Measurements from ENCODE around the gene SMG6.

SMG6 gene

DNA sequence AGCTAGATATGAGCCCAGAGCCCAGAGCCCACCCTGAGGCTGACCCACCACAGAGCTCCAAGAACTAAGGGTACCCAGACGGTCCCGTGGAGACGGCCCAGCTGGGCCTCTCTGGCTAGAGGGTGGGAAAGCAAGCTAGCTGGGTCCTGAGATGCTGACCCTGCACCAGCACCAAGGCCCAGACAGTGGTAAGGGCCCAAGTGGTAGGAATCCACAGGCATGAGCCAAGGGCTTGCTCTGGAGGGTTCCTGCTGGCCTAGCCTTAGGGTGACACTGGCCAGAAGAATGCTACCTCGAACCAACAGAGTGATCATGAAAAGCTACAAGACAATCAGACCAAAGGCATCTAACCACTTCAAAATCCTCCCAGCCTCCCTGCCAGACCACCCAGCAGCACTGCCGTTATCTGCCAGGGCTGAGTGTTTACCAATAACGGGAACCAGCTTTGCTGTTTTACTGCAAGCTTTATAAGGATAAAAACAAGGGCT, 235.5 kb downstream of the SMG6 start:
- H2BK5ac ChIP-seq (ENCODE audit: low read length) = no peak overlapping the region
- no peak overlapping the region for H2BK15ac ChIP-seq (replicated peaks; ENCODE audit: low read depth)
- no peak overlapping the region for H3K4ac ChIP-seq (ENCODE audit: low read depth, low read length)
- no peak overlapping the region for H4K8ac ChIP-seq (ENCODE audit: low read depth, low read length)
- no peak overlapping the region for H3K23ac ChIP-seq (ENCODE audit: low read length)
- H3K36me3 ChIP-seq (ENCODE audit: control insufficient read depth, insufficient read depth, low read length) = no peaks in the 10 kb centered on the region
- H3K56ac ChIP-seq (ENCODE audit: low read length) = no peak overlapping the region
- no peaks in the 10 kb centered on the region for H3K79me2 ChIP-seq (ENCODE audit: control insufficient read depth, insufficient read depth, low read length)
- H3K4me2 ChIP-seq (ENCODE audit: low read length) = no peak overlapping the region
- no peak overlapping the region for H2BK120ac ChIP-seq (ENCODE audit: low read depth, low read length)
- H3K9ac ChIP-seq (ENCODE audit: low read length) = no peak overlapping the region
- H3K27me3 ChIP-seq (ENCODE audit: insufficient read depth, low read length, poor library complexity) = no peaks in the 10 kb centered on the region
- no peak for DNase-seq
- H3K18ac ChIP-seq (ENCODE audit: low read length) = no peak overlapping the region
- H4K5ac ChIP-seq (ENCODE audit: low read length) = no peak overlapping the region
- H3K79me1 ChIP-seq (ENCODE audit: low read length) = no peaks in the 10 kb centered on the region
- no peak overlapping the region for H3K27ac ChIP-seq (ENCODE audit: low read depth, low read length)
- H3K4me1 ChIP-seq (ENCODE audit: control insufficient read depth, low read depth, low read length) = peaks cover 2% of the 10 kb centered on the region
- no CpG with 5 or more reads among the region's 6 CpGs for WGBS (ENCODE audit: extremely low coverage, insufficient coverage, low lambda C conversion rate)
- no peak overlapping the region for H3K4me3 ChIP-seq (ENCODE audit: low read length)
- no peak overlapping the region for H2AK5ac ChIP-seq (ENCODE audit: low read length)

- Histone ChIP-seq H3K36me3 (ENCODE audit: control insufficient read depth, insufficient read depth, low read length) (no peaks in the 10 kb centered on the region), H3K4ac (ENCODE audit: low read depth, low read length) (no peak overlapping the region), H4K8ac (ENCODE audit: low read depth, low read length) (no peak overlapping the region), H2AK5ac (ENCODE audit: low read length) (no peak overlapping the region), H4K5ac (ENCODE audit: low read length) (no peak overlapping the region), H3K9ac (ENCODE audit: low read length) (no peak overlapping the region), H2BK120ac (ENCODE audit: low read depth, low read length) (no peak overlapping the region), H3K23ac (ENCODE audit: low read length) (no peak overlapping the region), H3K79me2 (ENCODE audit: control insufficient read depth, insufficient read depth, low read length) (no peaks in the 10 kb centered on the region), H2BK5ac (ENCODE audit: low read length) (no peak overlapping the region), H3K18ac (ENCODE audit: low read length) (no peak overlapping the region), H2BK15ac (replicated peaks; ENCODE audit: low read depth) (no peak overlapping the region), H3K79me1 (ENCODE audit: low read length) (no peaks in the 10 kb centered on the region), H3K4me1 (ENCODE audit: control insufficient read depth, low read depth, low read length) (peaks cover 7% of the 10 kb centered on the region), H3K56ac (ENCODE audit: low read length) (no peak overlapping the region), H3K4me3 (ENCODE audit: low read length) (no peak overlapping the region), H3K4me2 (ENCODE audit: low read length) (no peak overlapping the region), H3K27ac (ENCODE audit: low read depth, low read length) (no peak overlapping the region), H3K27me3 (ENCODE audit: insufficient read depth, low read length, poor library complexity) (no peaks in the 10 kb centered on the region)
- no CpG with 5 or more reads among the region's 5 CpGs for WGBS (ENCODE audit: extremely low coverage, insufficient coverage, low lambda C conversion rate)
- DNase-seq = no peak
Observed at GRCh38 chr17:2067608-2068024, 236.0 kb downstream of the SMG6 start.

- no peaks in the 10 kb centered on the region for H3K79me2 ChIP-seq (ENCODE audit: control insufficient read depth, insufficient read depth, low read length)
- no peaks in the 10 kb centered on the region for H3K36me3 ChIP-seq (ENCODE audit: control insufficient read depth, insufficient read depth, low read length)
- H3K79me1 ChIP-seq (ENCODE audit: low read length) = no peaks in the 10 kb centered on the region
- no peak overlapping the region for H3K18ac ChIP-seq (ENCODE audit: low read length)
- H3K27me3 ChIP-seq (ENCODE audit: insufficient read depth, low read length, poor library complexity) = no peaks in the 10 kb centered on the region
- H2BK5ac ChIP-seq (ENCODE audit: low read length) = no peak overlapping the region
- H3K4ac ChIP-seq (ENCODE audit: low read depth, low read length) = no peak overlapping the region
- no peak overlapping the region for H3K9ac ChIP-seq (ENCODE audit: low read length)
- no peak overlapping the region for H3K23ac ChIP-seq (ENCODE audit: low read length)
- H3K27ac ChIP-seq (ENCODE audit: low read depth, low read length) = no peak overlapping the region
- no peak overlapping the region for H3K4me2 ChIP-seq (ENCODE audit: low read length)
- WGBS (ENCODE audit: extremely low coverage, insufficient coverage, low lambda C conversion rate) = no CpG with 5 or more reads among the region's 14 CpGs
- H2BK15ac ChIP-seq (replicated peaks; ENCODE audit: low read depth) = no peak overlapping the region
- H4K8ac ChIP-seq (ENCODE audit: low read depth, low read length) = no peak overlapping the region
- no peak overlapping the region for H3K56ac ChIP-seq (ENCODE audit: low read length)
- no peak overlapping the region for H4K5ac ChIP-seq (ENCODE audit: low read length)
- H3K4me1 ChIP-seq (ENCODE audit: control insufficient read depth, low read depth, low read length) = peaks cover 8% of the 10 kb centered on the region
- H2AK5ac ChIP-seq (ENCODE audit: low read length) = no peak overlapping the region
- no peak overlapping the region for H2BK120ac ChIP-seq (ENCODE audit: low read depth, low read length)
- no peak for DNase-seq
- H3K4me3 ChIP-seq (ENCODE audit: low read length) = no peak overlapping the region
Observed at GRCh38 chr17:2067048-2067561, 236.5 kb downstream of the SMG6 start.

- H2BK120ac ChIP-seq (ENCODE audit: low read depth, low read length) = no peak overlapping the region
- H3K4me3 ChIP-seq (ENCODE audit: low read length) = no peak overlapping the region
- H3K79me2 ChIP-seq (ENCODE audit: control insufficient read depth, insufficient read depth, low read length) = no peaks in the 10 kb centered on the region
- no peak overlapping the region for H3K4me2 ChIP-seq (ENCODE audit: low read length)
- no peak overlapping the region for H2BK15ac ChIP-seq (replicated peaks; ENCODE audit: low read depth)
- H3K23ac ChIP-seq (ENCODE audit: low read length) = peak overlapping the region; percentile 30
- H3K4ac ChIP-seq (ENCODE audit: low read depth, low read length) = no peak overlapping the region
- H3K9ac ChIP-seq (ENCODE audit: low read length) = no peak overlapping the region
- WGBS (ENCODE audit: extremely low coverage, insufficient coverage, low lambda C conversion rate) = no CpG with 5 or more reads among the region's 10 CpGs
- H3K18ac ChIP-seq (ENCODE audit: low read length) = no peak overlapping the region
- H3K56ac ChIP-seq (ENCODE audit: low read length) = peak overlapping the region; percentile 34
- H4K8ac ChIP-seq (ENCODE audit: low read depth, low read length) = no peak overlapping the region
- H3K4me1 ChIP-seq (ENCODE audit: control insufficient read depth, low read depth, low read length) = peaks cover 8% of the 10 kb centered on the region
- no peak overlapping the region for H3K27ac ChIP-seq (ENCODE audit: low read depth, low read length)
- H2BK5ac ChIP-seq (ENCODE audit: low read length) = no peak overlapping the region
- H3K36me3 ChIP-seq (ENCODE audit: control insufficient read depth, insufficient read depth, low read length) = no peaks in the 10 kb centered on the region
- no peak overlapping the region for H2AK5ac ChIP-seq (ENCODE audit: low read length)
- H4K5ac ChIP-seq (ENCODE audit: low read length) = no peak overlapping the region
- H3K79me1 ChIP-seq (ENCODE audit: low read length) = no peaks in the 10 kb centered on the region
- no peak for DNase-seq
- no peaks in the 10 kb centered on the region for H3K27me3 ChIP-seq (ENCODE audit: insufficient read depth, low read length, poor library complexity)
Observed at GRCh38 chr17:2065949-2066400, 237.6 kb downstream of the SMG6 start.

DNA sequence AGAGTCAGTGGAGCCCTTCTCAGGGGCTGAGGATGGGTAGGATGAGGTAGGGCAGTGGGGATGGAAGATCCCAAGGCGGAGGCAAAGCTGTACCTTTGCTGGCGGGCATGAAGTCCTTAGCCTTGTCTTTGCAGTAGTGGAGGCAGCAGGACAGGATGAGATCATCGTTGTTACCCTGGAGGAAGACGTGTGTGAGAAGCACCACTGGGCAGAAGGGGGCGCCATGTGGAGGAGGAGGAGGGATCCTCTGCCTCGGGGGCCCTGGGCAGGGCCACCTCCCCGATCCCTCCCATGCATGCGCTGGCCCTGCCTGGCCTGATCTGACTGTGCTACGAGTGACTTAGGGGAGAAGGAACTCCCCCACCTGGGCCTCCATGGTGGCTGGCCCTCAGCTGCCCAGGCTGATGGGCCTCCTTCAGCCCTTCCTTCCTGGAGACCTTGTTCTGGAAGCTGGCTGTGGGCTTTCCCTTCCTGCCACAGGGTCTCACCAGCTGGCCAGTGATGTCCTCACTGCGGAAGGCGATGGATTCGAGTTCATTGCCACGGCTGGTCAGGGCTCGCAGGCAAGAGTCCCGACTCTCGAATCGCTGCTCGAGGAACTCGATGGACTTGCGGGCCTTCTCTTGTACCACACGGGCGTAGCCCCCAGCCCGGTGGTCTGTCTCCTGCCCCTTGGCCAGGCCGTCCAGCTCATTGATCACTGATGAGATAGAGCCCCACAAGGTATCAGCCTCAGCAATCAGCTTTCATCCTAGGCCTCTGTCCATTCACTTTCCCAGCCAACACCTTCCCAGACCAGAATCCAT, 238.4 kb downstream of the SMG6 start:
- Histone ChIP-seq H3K36me3 (ENCODE audit: control insufficient read depth, insufficient read depth, low read length) (no peaks in the 10 kb centered on the region), H3K4me2 (ENCODE audit: low read length) (no peak overlapping the region), H2BK5ac (ENCODE audit: low read length) (no peak overlapping the region), H2BK120ac (ENCODE audit: low read depth, low read length) (no peak overlapping the region), H3K9ac (ENCODE audit: low read length) (peak overlapping the region; percentile 21), H3K27ac (ENCODE audit: low read depth, low read length) (no peak overlapping the region), H3K56ac (ENCODE audit: low read length) (no peak overlapping the region), H3K4me3 (ENCODE audit: low read length) (no peak overlapping the region), H3K23ac (ENCODE audit: low read length) (no peak overlapping the region), H3K27me3 (ENCODE audit: insufficient read depth, low read length, poor library complexity) (no peaks in the 10 kb centered on the region), H2BK15ac (replicated peaks; ENCODE audit: low read depth) (no peak overlapping the region), H2AK5ac (ENCODE audit: low read length) (peak overlapping the region; percentile 57), H4K5ac (ENCODE audit: low read length) (no peak overlapping the region), H3K4ac (ENCODE audit: low read depth, low read length) (no peak overlapping the region), H3K18ac (ENCODE audit: low read length) (no peak overlapping the region), H3K79me1 (ENCODE audit: low read length) (no peaks in the 10 kb centered on the region), H4K8ac (ENCODE audit: low read depth, low read length) (no peak overlapping the region), H3K79me2 (ENCODE audit: control insufficient read depth, insufficient read depth, low read length) (no peaks in the 10 kb centered on the region), H3K4me1 (ENCODE audit: control insufficient read depth, low read depth, low read length) (peaks cover 8% of the 10 kb centered on the region)
- DNase-seq = peak; percentile 92
- WGBS (ENCODE audit: extremely low coverage, insufficient coverage, low lambda C conversion rate) = no CpG with 5 or more reads among the region's 24 CpGs

Data from mesendoderm (in vitro differentiated cells).